Measurements from ENCODE around the gene TOM1L1.

DNA sequence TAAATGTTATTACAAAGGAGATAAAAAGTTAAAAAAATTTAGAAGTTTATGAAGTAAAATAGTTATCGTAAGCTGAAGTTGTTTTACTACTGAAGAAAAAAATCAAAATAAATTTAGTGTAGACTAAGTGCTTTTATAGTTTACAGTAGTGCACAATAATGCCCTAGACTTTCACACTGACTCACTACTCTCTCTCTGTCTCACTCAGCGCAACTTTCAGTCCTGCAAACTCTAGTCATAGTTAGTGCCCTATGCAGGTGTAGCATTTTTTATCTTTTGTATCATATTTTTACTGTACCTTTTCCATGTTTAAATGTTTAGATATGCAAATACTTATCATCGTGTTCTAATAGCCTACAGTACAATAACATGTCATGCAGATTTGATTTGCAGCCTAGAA, 17.7 kb upstream of the TOM1L1 start:
- TF ChIP-seq POLR2A (IDR thresholded peaks at IDR 0.05), result no peak
- TF ChIP-seq, protein P1, sequence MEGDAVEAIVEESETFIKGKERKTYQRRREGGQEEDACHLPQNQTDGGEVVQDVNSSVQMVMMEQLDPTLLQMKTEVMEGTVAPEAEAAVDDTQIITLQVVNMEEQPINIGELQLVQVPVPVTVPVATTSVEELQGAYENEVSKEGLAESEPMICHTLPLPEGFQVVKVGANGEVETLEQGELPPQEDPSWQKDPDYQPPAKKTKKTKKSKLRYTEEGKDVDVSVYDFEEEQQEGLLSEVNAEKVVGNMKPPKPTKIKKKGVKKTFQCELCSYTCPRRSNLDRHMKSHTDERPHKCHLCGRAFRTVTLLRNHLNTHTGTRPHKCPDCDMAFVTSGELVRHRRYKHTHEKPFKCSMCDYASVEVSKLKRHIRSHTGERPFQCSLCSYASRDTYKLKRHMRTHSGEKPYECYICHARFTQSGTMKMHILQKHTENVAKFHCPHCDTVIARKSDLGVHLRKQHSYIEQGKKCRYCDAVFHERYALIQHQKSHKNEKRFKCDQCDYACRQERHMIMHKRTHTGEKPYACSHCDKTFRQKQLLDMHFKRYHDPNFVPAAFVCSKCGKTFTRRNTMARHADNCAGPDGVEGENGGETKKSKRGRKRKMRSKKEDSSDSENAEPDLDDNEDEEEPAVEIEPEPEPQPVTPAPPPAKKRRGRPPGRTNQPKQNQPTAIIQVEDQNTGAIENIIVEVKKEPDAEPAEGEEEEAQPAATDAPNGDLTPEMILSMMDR (IDR thresholded peaks at IDR 0.05), result no peak
- TF ChIP-seq EP300 (IDR thresholded peaks at IDR 0.05), result no peak

Data from gastroesophageal sphincter (tissue), 3 donors.